Colonic mucosa (tissue), 4 donors: ENCODE results near the gene TOPBP1. TPM values are rescaled to one million over a fixed set of nuclear protein-coding genes. Genes with fewer than 3 reads are reported as not detected.

Experiments used
- DNase-seq: peaks from one replicate; pipeline ENCODE4 v3.0.0-alpha.2; 2020
- H3K27ac ChIP-seq: fragments of 200-600 bp; one replicate; pipeline ENCODE4 v1.8.0; 2021
- H3K27me3 ChIP-seq: fragments of 200-600 bp; one replicate; pipeline ENCODE4 v1.8.0; 2021
- H3K36me3 ChIP-seq: fragments of 200-600 bp; one replicate; pipeline ENCODE4 v1.8.0; 2021
- H3K4me1 ChIP-seq: fragments of 200-600 bp; one replicate; pipeline ENCODE4 v1.8.0; 2021; ENCODE audit warnings: mild to moderate bottlenecking
- H3K4me3 ChIP-seq: fragments of 200-600 bp; one replicate; pipeline ENCODE4 v1.8.0; 2021
- H3K9ac ChIP-seq, 2 donors: one replicate each; pipeline ENCODE4 v1.7.0; 2013; ENCODE audit warnings: control low read depth in 2 of 2, low read depth in 2 of 2, low read length in 2 of 2
- H3K9me3 ChIP-seq: fragments of 200-600 bp; one replicate; pipeline ENCODE4 v1.8.0; 2021
- CTCF ChIP-seq: fragments of 200-600 bp; IDR thresholded peaks from one replicate; pipeline ENCODE4 v1.8.0; 2022; ENCODE audit warnings: antibody characterized with exemption, mild to moderate bottlenecking
- intact Hi-C: fragments of 100-400 bp; cut with DNase I; formaldehyde crosslinking; loops from one replicate; pipeline ENCODE4 v1.14.1; 2022
- total RNA-seq, 2 donors: library from RNA; stranded (reverse); fragmentation: NEBNext Ultra II Directional in 1 of 2; extraction: Animal tissue kit (Norgen Biotek cat#: 25700) in 1 of 2; gene quantifications; one replicate each; pipeline ENCODE4 v1.2.1, GENCODE V29; 2021
- donor health status: healthy.
- donor health status: DM: no; HTN: no; CAD: no.
- donor health status: DM: no; HTN: no; CAD: no.

The TOPBP1 gene
- total RNA-seq, 2 donors from 2014 or later: 21.7 to 34.6 TPM

GRCh38 chr3:133570937-133571320, 90.8 kb downstream of the TOPBP1 start:
- H3K27ac ChIP-seq: no peak overlapping the region
- H3K36me3 ChIP-seq: no peaks in the 10 kb centered on the region
- no peak for TF ChIP-seq CTCF
- H3K9ac ChIP-seq: no peak overlapping the region
- intact Hi-C loops: loop anchor here (10.0 kb wide), 1 partner anchor 106 kb away; no protein-coding TSS in a partner anchor
- no peak for DNase-seq
- H3K9me3 ChIP-seq: no peaks in the 10 kb centered on the region
- no peak overlapping the region for H3K4me3 ChIP-seq
- H3K4me1 ChIP-seq: peaks cover 6% of the 10 kb centered on the region
- H3K27me3 ChIP-seq: no peaks in the 10 kb centered on the region

GRCh38 chr3:133570139-133570936, 91.4 kb downstream of the TOPBP1 start:
- Histone ChIP-seq H3K36me3 (no peaks in the 10 kb centered on the region), H3K27ac (no peak overlapping the region), H3K9me3 (no peaks in the 10 kb centered on the region), H3K27me3 (no peaks in the 10 kb centered on the region), H3K4me3 (no peak overlapping the region), H3K9ac (no peak overlapping the region), H3K4me1 (peaks cover 6% of the 10 kb centered on the region)
- TF ChIP-seq CTCF: no peak
- intact Hi-C loops: loop anchor here (10.0 kb wide), 1 partner anchor 106 kb away; no protein-coding TSS in a partner anchor
- DNase-seq: no peak

GRCh38 chr3:133568294-133569014, 93.3 kb downstream of the TOPBP1 start:
- Histone ChIP-seq H3K27ac (no peak overlapping the region), H3K9ac (no peak overlapping the region), H3K27me3 (no peaks in the 10 kb centered on the region), H3K9me3 (no peaks in the 10 kb centered on the region), H3K4me3 (no peak overlapping the region), H3K36me3 (no peaks in the 10 kb centered on the region), H3K4me1 (peaks cover 6% of the 10 kb centered on the region)
- no peak for TF ChIP-seq CTCF
- intact Hi-C loops: no loop called here
- no peak for DNase-seq

GRCh38 chr3:133563816-133564215, 97.9 kb downstream of the TOPBP1 start:
- Histone ChIP-seq H3K9ac (no peak overlapping the region), H3K27me3 (no peaks in the 10 kb centered on the region), H3K4me3 (no peak overlapping the region), H3K36me3 (no peaks in the 10 kb centered on the region), H3K9me3 (no peaks in the 10 kb centered on the region), H3K27ac (no peak overlapping the region), H3K4me1 (no peaks in the 10 kb centered on the region)
- TF ChIP-seq CTCF: no peak
- intact Hi-C loops: no loop called here
- DNase-seq: no peak

GRCh38 chr3:133563186-133563591, 98.6 kb downstream of the TOPBP1 start:
- no peaks in the 10 kb centered on the region for H3K9me3 ChIP-seq
- no peak overlapping the region for H3K27ac ChIP-seq
- no peak overlapping the region for H3K9ac ChIP-seq
- no peaks in the 10 kb centered on the region for H3K27me3 ChIP-seq
- no peaks in the 10 kb centered on the region for H3K4me1 ChIP-seq
- DNase-seq: no peak
- H3K36me3 ChIP-seq: no peaks in the 10 kb centered on the region
- no peak overlapping the region for H3K4me3 ChIP-seq
- intact Hi-C loops: no loop called here
- no peak for TF ChIP-seq CTCF
